WTC11 (cell line): ENCODE measurements around the gene CYSTM1. TPM values are rescaled to one million over a fixed set of nuclear protein-coding genes. Genes with fewer than 3 reads are reported as not detected.

ENCODE experiments used
- ATAC-seq: fragments of 200-7000 bp; cut with Tn5 transposase; 2 replicates; pipeline ENCODE4 v1.10.0; 2021; ENCODE audit warnings: mild to moderate bottlenecking, moderate library complexity
- CTCF ChIA-PET: fragments of 300-600 bp; sonication (Branson Sonifier 250); formaldehyde crosslinking; loops from one replicate; lab custom pipeline; 2021; ENCODE audit warnings: antibody characterized with exemption; lab: Charles Lee
- POLR2A ChIA-PET: fragments of 350-600 bp; sonication (Branson Sonifier 250); formaldehyde crosslinking; loops from one replicate; lab custom pipeline; 2021; ENCODE audit warnings: antibody characterized with exemption; lab: Charles Lee
- DNase-seq: peaks from one replicate; pipeline ENCODE4 v3.0.0; 2021; ENCODE audit warnings: low spot score
- H3K27ac Mint-ChIP-seq: 2 replicates; pipeline ENCODE4 v1.8.0; 2021; ENCODE audit warnings: mixed read lengths
- H3K27me3 Mint-ChIP-seq: 2 replicates; pipeline ENCODE4 v1.8.0; 2021; ENCODE audit warnings: low read depth, mild to moderate bottlenecking, moderate library complexity, mixed read lengths
- H3K36me3 Mint-ChIP-seq: 2 replicates; pipeline ENCODE4 v1.8.0; 2021; ENCODE audit warnings: mixed read lengths
- H3K4me1 Mint-ChIP-seq: 2 replicates; pipeline ENCODE4 v1.8.0; 2022; ENCODE audit warnings: mixed read lengths
- H3K4me3 Mint-ChIP-seq: 2 replicates; pipeline ENCODE4 v1.8.0; 2021; ENCODE audit warnings: mild to moderate bottlenecking, moderate library complexity, mixed read lengths
- H3K9me3 Mint-ChIP-seq: 2 replicates; pipeline ENCODE4 v1.8.0; 2021; ENCODE audit warnings: mixed read lengths
- AFF4 ChIP-seq: sonication (generic); formaldehyde crosslinking; IDR thresholded peaks from 2 replicates; pipeline ENCODE4 v1.8.1; 2023; ENCODE audit warnings: mild to moderate bottlenecking, missing genetic modification reagents, borderline replicate concordance
- ATF2 ChIP-seq: sonication (generic); formaldehyde crosslinking; IDR thresholded peaks from 2 replicates; pipeline ENCODE4 v1.8.1; 2022; ENCODE audit warnings: low read depth, missing genetic modification reagents, borderline replicate concordance
- CBFB ChIP-seq: sonication (generic); formaldehyde crosslinking; IDR thresholded peaks from 2 replicates; pipeline ENCODE4 v1.8.1; 2022; ENCODE audit warnings: mild to moderate bottlenecking, low read depth, missing genetic modification reagents
- CDX4 ChIP-seq: fragments of 250-450 bp; sonication (Bioruptor Pico); IDR thresholded peaks from 2 replicates; pipeline ENCODE4 v1.9.0; 2021; ENCODE audit warnings: moderate library complexity, mild to moderate bottlenecking, inconsistent platforms, borderline replicate concordance
- E2F4 ChIP-seq: sonication (generic); formaldehyde crosslinking; IDR thresholded peaks from 2 replicates; pipeline ENCODE4 v1.8.1; 2022; ENCODE audit warnings: low read depth, mild to moderate bottlenecking, moderate library complexity, missing genetic modification reagents, borderline replicate concordance
- FOXK1 ChIP-seq: sonication (generic); formaldehyde crosslinking; IDR thresholded peaks from 2 replicates; pipeline ENCODE4 v1.8.0; 2022; ENCODE audit warnings: mild to moderate bottlenecking, moderate library complexity, missing genetic modification reagents
- JUN ChIP-seq: sonication (generic); formaldehyde crosslinking; IDR thresholded peaks from 2 replicates; pipeline ENCODE4 v1.8.0; 2023; ENCODE audit warnings: mild to moderate bottlenecking, missing genetic modification reagents
- NFYB ChIP-seq: sonication (generic); formaldehyde crosslinking; conservative IDR thresholded peaks from 2 replicates; pipeline ENCODE4 v1.8.0; 2022; ENCODE audit warnings: low read depth, missing genetic modification reagents
- OVOL2 ChIP-seq: fragments of 250-450 bp; sonication (Bioruptor Pico); IDR thresholded peaks from 2 replicates; pipeline ENCODE4 v1.9.0; 2021; ENCODE audit warnings: mild to moderate bottlenecking, borderline replicate concordance
- PRRX2 ChIP-seq: fragments of 250-450 bp; sonication (Bioruptor Pico); IDR thresholded peaks from 2 replicates; pipeline ENCODE4 v1.8.0; 2021; ENCODE audit warnings: mild to moderate bottlenecking
- SMAD3 ChIP-seq: sonication (generic); formaldehyde crosslinking; IDR thresholded peaks from 2 replicates; pipeline ENCODE4 v1.8.0; 2022; ENCODE audit warnings: missing genetic modification reagents, mild to moderate bottlenecking, borderline replicate concordance
- SP1 ChIP-seq: sonication (generic); formaldehyde crosslinking; conservative IDR thresholded peaks from 2 replicates; pipeline ENCODE4 v1.8.1; 2022; ENCODE audit warnings: missing genetic modification reagents
- STAT6 ChIP-seq: sonication (generic); formaldehyde crosslinking; conservative IDR thresholded peaks from 2 replicates; pipeline ENCODE4 v1.8.1; 2023; ENCODE audit warnings: mild to moderate bottlenecking, low read depth, missing genetic modification reagents, moderate library complexity
- USF1 ChIP-seq: sonication (generic); formaldehyde crosslinking; IDR thresholded peaks from 2 replicates; pipeline ENCODE4 v1.8.0; 2022; ENCODE audit warnings: mild to moderate bottlenecking, missing genetic modification reagents
- ZBTB21 ChIP-seq: sonication (generic); formaldehyde crosslinking; IDR thresholded peaks from 2 replicates; pipeline ENCODE4 v1.8.1; 2023; ENCODE audit warnings: mild to moderate bottlenecking, missing genetic modification reagents, borderline replicate concordance
- ZBTB43 ChIP-seq: sonication (generic); formaldehyde crosslinking; IDR thresholded peaks from 2 replicates; pipeline ENCODE4 v1.8.1; 2023; ENCODE audit warnings: mild to moderate bottlenecking, missing genetic modification reagents
- ZNF121 ChIP-seq: sonication (generic); formaldehyde crosslinking; IDR thresholded peaks from 2 replicates; pipeline ENCODE4 v1.8.0; 2023; ENCODE audit warnings: missing genetic modification reagents
- ZNF138 ChIP-seq: sonication (generic); formaldehyde crosslinking; conservative IDR thresholded peaks from 2 replicates; pipeline ENCODE4 v1.8.1; 2022; ENCODE audit warnings: mild to moderate bottlenecking, moderate library complexity, missing genetic modification reagents
- ZNF232 ChIP-seq: sonication (generic); formaldehyde crosslinking; IDR thresholded peaks from 2 replicates; pipeline ENCODE4 v1.8.0; 2022; ENCODE audit warnings: mild to moderate bottlenecking, missing genetic modification reagents
- ZNF423 ChIP-seq: fragments of 250-450 bp; sonication (Bioruptor Pico); IDR thresholded peaks from 2 replicates; pipeline ENCODE4 v2.1.2; 2022; ENCODE audit warnings: mild to moderate bottlenecking, moderate library complexity
- ZSCAN18 ChIP-seq: fragments of 250-450 bp; sonication (Bioruptor Pico); IDR thresholded peaks from 2 replicates; pipeline ENCODE4 v2.1.2; 2022; ENCODE audit warnings: mild to moderate bottlenecking, moderate library complexity
- total RNA-seq: library from RNA; stranded (reverse); gene quantifications from 3 replicates; pipeline ENCODE4 v1.2.3, GENCODE V29; 2021

Gene CYSTM1
- total RNA-seq, 1 experiment from 2014 or later: 29.3 TPM

GRCh38 chr5:140234377-140234989 is 59.5 kb downstream of the CYSTM1 start (continued):
- TF ChIP-seq ZBTB43 (CRISPR knock-in tag) (no peak), SP1 (CRISPR knock-in tag) (no peak), OVOL2 (CRISPR knock-in tag) (no peak), ZNF423 (no peak), ATF2 (no peak), USF1 (no peak), ZBTB21 (CRISPR knock-in tag) (no peak), JUN (no peak)
- TF ChIP-seq, all 79 proteins: peak for 0

- ChIA-PET CTCF (interaction anchor here (0.9 to 2.3 kb wide), 8 partner anchors 9 to 137 kb away, joined by 3 to 13 read pairs (median 4); no protein-coding TSS in a partner anchor), POLR2A (no interaction called here)
- no peaks in the 10 kb centered on the region for H3K36me3 Mint-ChIP-seq
- no peak overlapping the region for H3K4me3 Mint-ChIP-seq
- H3K27ac Mint-ChIP-seq: no peak overlapping the region
- no peak for DNase-seq
- H3K4me1 Mint-ChIP-seq: peaks cover 2% of the 10 kb centered on the region
- no peaks in the 10 kb centered on the region for H3K27me3 Mint-ChIP-seq
- no peaks in the 10 kb centered on the region for H3K9me3 Mint-ChIP-seq
- no peak for ATAC-seq
- TF ChIP-seq ZSCAN18 (CRISPR knock-in tag): no peak
- TF ChIP-seq CBFB (CRISPR knock-in tag): no peak
- no peak for TF ChIP-seq STAT6
- TF ChIP-seq ZNF121: no peak
- no peak for TF ChIP-seq SMAD3 (CRISPR knock-in tag)
- no peak for TF ChIP-seq E2F4 (CRISPR knock-in tag)
- no peak for TF ChIP-seq NFYB (CRISPR knock-in tag)
- no peak for TF ChIP-seq ZNF138 (CRISPR knock-in tag)
- no peak for TF ChIP-seq FOXK1 (CRISPR knock-in tag)
- TF ChIP-seq PRRX2 (CRISPR knock-in tag): no peak
- TF ChIP-seq AFF4 (CRISPR knock-in tag): no peak
- TF ChIP-seq ZNF423: no peak
- TF ChIP-seq SP1 (CRISPR knock-in tag): no peak
- TF ChIP-seq ZNF232 (CRISPR knock-in tag): no peak
- TF ChIP-seq JUN: no peak
- no peak for TF ChIP-seq CDX4 (CRISPR knock-in tag)
Measured at GRCh38 chr5:140235791-140236551, 61.0 kb downstream of the CYSTM1 start.
